ENCODE data around the gene AUTS2. TPM values are rescaled to one million over a fixed set of nuclear protein-coding genes. Genes with fewer than 3 reads are reported as not detected.

Gene AUTS2
- total RNA-seq, 1 experiment from 2014 or later: not detected

- Mint-ChIP-seq H3K36me3 (ENCODE audit: insufficient read depth, unreplicated experiment) (no peaks in the 10 kb centered on the region), H3K9me3 (ENCODE audit: low read depth, unreplicated experiment) (peaks cover 5% of the 10 kb centered on the region), H3K27me3 (ENCODE audit: unreplicated experiment) (no peaks in the 10 kb centered on the region), H3K4me3 (ENCODE audit: low read depth, unreplicated experiment) (no peak overlapping the region), H3K27ac (ENCODE audit: unreplicated experiment) (no peak overlapping the region), H3K4me1 (ENCODE audit: low read depth, unreplicated experiment) (no peaks in the 10 kb centered on the region)
- CTCF ChIA-PET: no interaction called here
- TF ChIP-seq CTCF (IDR thresholded peaks at IDR 0.05; ENCODE audit: unreplicated experiment): no peak
- DNase-seq: no peak
- BruUV-seq (replicated peaks): no TSS peak
- intact Hi-C loops (cut with micrococcal nuclease; ENCODE audit: unreplicated experiment): no loop called here
Observed at GRCh38 chr7:70570029-70570428, 971.8 kb downstream of the AUTS2 start.

- BruUV-seq (replicated peaks): no TSS peak
- CTCF ChIA-PET: no interaction called here
- H3K27me3 Mint-ChIP-seq (ENCODE audit: unreplicated experiment): no peaks in the 10 kb centered on the region
- no peak overlapping the region for H3K27ac Mint-ChIP-seq (ENCODE audit: unreplicated experiment)
- H3K9me3 Mint-ChIP-seq (ENCODE audit: low read depth, unreplicated experiment): peaks cover 5% of the 10 kb centered on the region
- no peaks in the 10 kb centered on the region for H3K36me3 Mint-ChIP-seq (ENCODE audit: insufficient read depth, unreplicated experiment)
- no peak for TF ChIP-seq CTCF (IDR thresholded peaks at IDR 0.05; ENCODE audit: unreplicated experiment)
- no peak overlapping the region for H3K4me3 Mint-ChIP-seq (ENCODE audit: low read depth, unreplicated experiment)
- DNase-seq: no peak
- intact Hi-C loops (cut with micrococcal nuclease; ENCODE audit: unreplicated experiment): no loop called here
- no peaks in the 10 kb centered on the region for H3K4me1 Mint-ChIP-seq (ENCODE audit: low read depth, unreplicated experiment)
Observed at GRCh38 chr7:70570961-70571360, 972.7 kb downstream of the AUTS2 start.

GRCh38 chr7:70571403-70571934 lies 973.2 kb downstream of the AUTS2 start:
- intact Hi-C loops (cut with micrococcal nuclease; ENCODE audit: unreplicated experiment): no loop called here
- no peak for DNase-seq
- Mint-ChIP-seq H3K9me3 (ENCODE audit: low read depth, unreplicated experiment) (peaks cover 5% of the 10 kb centered on the region), H3K36me3 (ENCODE audit: insufficient read depth, unreplicated experiment) (no peaks in the 10 kb centered on the region), H3K27ac (ENCODE audit: unreplicated experiment) (no peak overlapping the region), H3K27me3 (ENCODE audit: unreplicated experiment) (no peaks in the 10 kb centered on the region), H3K4me3 (ENCODE audit: low read depth, unreplicated experiment) (no peak overlapping the region), H3K4me1 (ENCODE audit: low read depth, unreplicated experiment) (no peaks in the 10 kb centered on the region)
- CTCF ChIA-PET: no interaction called here
- BruUV-seq (replicated peaks): no TSS peak
- no peak for TF ChIP-seq CTCF (IDR thresholded peaks at IDR 0.05; ENCODE audit: unreplicated experiment)

GRCh38 chr7:70571961-70572360 lies 973.7 kb downstream of the AUTS2 start:
- no peak for TF ChIP-seq CTCF (IDR thresholded peaks at IDR 0.05; ENCODE audit: unreplicated experiment)
- BruUV-seq (replicated peaks): no TSS peak
- no peaks in the 10 kb centered on the region for H3K4me1 Mint-ChIP-seq (ENCODE audit: low read depth, unreplicated experiment)
- intact Hi-C loops (cut with micrococcal nuclease; ENCODE audit: unreplicated experiment): no loop called here
- H3K4me3 Mint-ChIP-seq (ENCODE audit: low read depth, unreplicated experiment): no peak overlapping the region
- no peaks in the 10 kb centered on the region for H3K36me3 Mint-ChIP-seq (ENCODE audit: insufficient read depth, unreplicated experiment)
- peaks cover 5% of the 10 kb centered on the region for H3K9me3 Mint-ChIP-seq (ENCODE audit: low read depth, unreplicated experiment)
- CTCF ChIA-PET: no interaction called here
- H3K27ac Mint-ChIP-seq (ENCODE audit: unreplicated experiment): no peak overlapping the region
- no peak for DNase-seq
- H3K27me3 Mint-ChIP-seq (ENCODE audit: unreplicated experiment): no peaks in the 10 kb centered on the region
